Transverse colon (tissue), 4 donors: ENCODE measurements around the gene RSRC1.

Experiments used
- EP300 ChIP-seq: sonication (generic); formaldehyde crosslinking; IDR thresholded peaks from one replicate; pipeline ENCODE4 v1.6.1; 2017; ENCODE audit warnings: antibody characterized with exemption, low read depth
- POLR2AphosphoS5 ChIP-seq, 3 donors: sonication (generic); formaldehyde crosslinking; IDR thresholded peaks; one replicate each; pipeline ENCODE4 v1.6.1; 2016; ENCODE audit warnings: antibody characterized with exemption in 3 of 3
- TF ChIP-seq, protein P1 (sequence below), 5 experiments: fragments of 200-600 bp in 3 of 5; fragments of 450-650 bp in 2 of 5; sonication (generic) in 3 of 5; IDR thresholded peaks; 1 replicate in 2 of 5; 2 replicates in 3 of 5; pipeline ENCODE4 v1.5.1; 2016 to 2017; ENCODE audit warnings: antibody characterized with exemption in 5 of 5, inconsistent platforms in 3 of 5, mild to moderate bottlenecking in 2 of 5, moderate library complexity in 1 of 5

DNA sequence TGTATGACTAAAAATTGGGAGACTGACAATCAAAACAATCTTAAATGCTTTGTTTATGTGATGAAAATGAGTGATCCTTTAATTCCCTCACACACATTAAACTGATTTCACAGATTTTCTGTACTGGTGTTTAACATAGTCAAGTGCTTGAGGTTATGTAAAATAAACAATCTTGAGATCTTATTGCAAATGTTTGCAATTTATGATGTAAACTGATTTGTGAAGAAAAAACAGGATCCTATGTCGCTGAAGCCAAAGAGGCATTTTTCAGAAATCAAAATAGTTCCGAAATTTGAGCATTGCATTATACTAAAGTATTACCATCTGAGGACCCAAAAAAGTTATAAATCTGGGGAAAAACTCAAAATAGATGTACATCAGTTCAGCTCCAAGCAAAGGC, 16.4 kb upstream of the RSRC1 start:
- TF ChIP-seq, protein P1, sequence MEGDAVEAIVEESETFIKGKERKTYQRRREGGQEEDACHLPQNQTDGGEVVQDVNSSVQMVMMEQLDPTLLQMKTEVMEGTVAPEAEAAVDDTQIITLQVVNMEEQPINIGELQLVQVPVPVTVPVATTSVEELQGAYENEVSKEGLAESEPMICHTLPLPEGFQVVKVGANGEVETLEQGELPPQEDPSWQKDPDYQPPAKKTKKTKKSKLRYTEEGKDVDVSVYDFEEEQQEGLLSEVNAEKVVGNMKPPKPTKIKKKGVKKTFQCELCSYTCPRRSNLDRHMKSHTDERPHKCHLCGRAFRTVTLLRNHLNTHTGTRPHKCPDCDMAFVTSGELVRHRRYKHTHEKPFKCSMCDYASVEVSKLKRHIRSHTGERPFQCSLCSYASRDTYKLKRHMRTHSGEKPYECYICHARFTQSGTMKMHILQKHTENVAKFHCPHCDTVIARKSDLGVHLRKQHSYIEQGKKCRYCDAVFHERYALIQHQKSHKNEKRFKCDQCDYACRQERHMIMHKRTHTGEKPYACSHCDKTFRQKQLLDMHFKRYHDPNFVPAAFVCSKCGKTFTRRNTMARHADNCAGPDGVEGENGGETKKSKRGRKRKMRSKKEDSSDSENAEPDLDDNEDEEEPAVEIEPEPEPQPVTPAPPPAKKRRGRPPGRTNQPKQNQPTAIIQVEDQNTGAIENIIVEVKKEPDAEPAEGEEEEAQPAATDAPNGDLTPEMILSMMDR (IDR thresholded peaks at IDR 0.05): no peak
- no peak for TF ChIP-seq EP300
- TF ChIP-seq POLR2AphosphoS5 (IDR thresholded peaks at IDR 0.05): no peak
